Vagina (tissue), 2 donors: Measurements from ENCODE around the gene TRMT44.

Experiments used
- POLR2AphosphoS5 ChIP-seq, 2 donors: sonication (generic); formaldehyde crosslinking; IDR thresholded peaks; one replicate each; pipeline ENCODE4 v1.9.0; 2017; ENCODE audit warnings: antibody characterized with exemption in 2 of 2, mild to moderate bottlenecking in 2 of 2, low read depth in 1 of 2; ENCODE audit not compliant: insufficient read depth in 1 of 2
- TF ChIP-seq, protein P1 (sequence below), 3 experiments: fragments of 450-650 bp in 2 of 3; fragments of 200-600 bp in 1 of 3; sonication (generic) in 1 of 3; IDR thresholded peaks; one replicate each; pipeline ENCODE4 v1.5.1; 2017 to 2019; ENCODE audit warnings: antibody characterized with exemption in 3 of 3, mild to moderate bottlenecking in 2 of 3, moderate library complexity in 2 of 3

DNA sequence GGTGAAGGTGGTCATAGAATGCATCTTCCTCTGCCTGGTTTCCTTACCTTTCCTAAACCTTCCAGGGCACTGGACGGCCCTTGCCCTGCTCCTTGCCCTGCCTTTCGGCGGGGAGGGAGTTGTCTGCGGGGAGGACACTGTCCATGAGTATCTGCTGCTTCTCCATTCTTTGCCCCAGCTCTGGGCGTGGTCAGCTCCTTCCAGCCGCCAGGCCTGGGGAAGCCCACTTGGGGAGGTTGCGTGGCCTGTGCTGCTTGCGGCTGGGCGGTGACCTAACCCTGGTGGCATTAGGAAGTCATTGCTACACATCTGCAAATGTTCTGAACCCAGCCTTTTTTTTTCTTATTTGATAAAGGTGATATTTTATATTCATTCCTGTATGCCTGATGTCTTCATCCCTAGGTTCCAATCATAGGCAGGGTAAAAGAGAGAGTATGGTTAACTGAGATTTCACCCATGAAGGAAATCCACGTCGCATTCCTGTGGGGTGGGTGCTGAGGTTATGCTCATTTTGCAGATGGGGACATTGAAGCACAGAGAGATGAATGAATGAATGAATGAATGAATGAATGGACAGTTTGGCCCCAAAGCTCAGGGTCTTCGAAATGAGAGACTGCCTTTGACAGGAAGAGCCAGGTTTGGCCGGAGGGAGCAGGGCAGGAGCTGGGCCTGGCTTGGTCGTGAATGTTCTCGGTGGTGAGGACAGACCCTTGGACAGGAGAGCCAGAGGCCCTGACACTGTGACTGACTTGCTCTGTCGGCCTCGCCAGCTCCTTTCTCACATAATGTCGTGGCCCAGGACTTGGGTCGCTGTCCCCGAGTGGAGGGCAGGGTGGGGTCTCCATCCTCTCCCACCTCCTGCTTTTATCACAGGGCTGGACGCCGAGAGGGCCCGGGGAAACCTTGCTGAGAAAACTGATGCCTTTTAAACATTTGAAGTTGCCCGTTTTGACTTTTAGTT is 81.9 kb downstream of the TRMT44 start:
- TF ChIP-seq, protein P1, sequence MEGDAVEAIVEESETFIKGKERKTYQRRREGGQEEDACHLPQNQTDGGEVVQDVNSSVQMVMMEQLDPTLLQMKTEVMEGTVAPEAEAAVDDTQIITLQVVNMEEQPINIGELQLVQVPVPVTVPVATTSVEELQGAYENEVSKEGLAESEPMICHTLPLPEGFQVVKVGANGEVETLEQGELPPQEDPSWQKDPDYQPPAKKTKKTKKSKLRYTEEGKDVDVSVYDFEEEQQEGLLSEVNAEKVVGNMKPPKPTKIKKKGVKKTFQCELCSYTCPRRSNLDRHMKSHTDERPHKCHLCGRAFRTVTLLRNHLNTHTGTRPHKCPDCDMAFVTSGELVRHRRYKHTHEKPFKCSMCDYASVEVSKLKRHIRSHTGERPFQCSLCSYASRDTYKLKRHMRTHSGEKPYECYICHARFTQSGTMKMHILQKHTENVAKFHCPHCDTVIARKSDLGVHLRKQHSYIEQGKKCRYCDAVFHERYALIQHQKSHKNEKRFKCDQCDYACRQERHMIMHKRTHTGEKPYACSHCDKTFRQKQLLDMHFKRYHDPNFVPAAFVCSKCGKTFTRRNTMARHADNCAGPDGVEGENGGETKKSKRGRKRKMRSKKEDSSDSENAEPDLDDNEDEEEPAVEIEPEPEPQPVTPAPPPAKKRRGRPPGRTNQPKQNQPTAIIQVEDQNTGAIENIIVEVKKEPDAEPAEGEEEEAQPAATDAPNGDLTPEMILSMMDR (IDR thresholded peaks at IDR 0.05), result no peak
- no peak for TF ChIP-seq POLR2AphosphoS5 (IDR thresholded peaks at IDR 0.05; ENCODE audit: insufficient read depth in 1 of 2, low read depth in 1 of 2)
